Fibroblast of skin of abdomen (primary cell): ENCODE data around the gene SIGLEC9.
"Not testable (repeated sequence)": the region's sequence is repeated elsewhere in the genome, so short reads cannot be mapped to it uniquely, and the experiment has no call there.

ENCODE experiments used
- DNase-seq: peaks from one replicate; pipeline ENCODE4 v3.0.0-alpha.2; 2013

SIGLEC9 gene

GRCh38 chr19:51123802-51124201, 904 bp upstream of the SIGLEC9 start:
- DNase-seq = no peak

- DNase-seq = no peak
Observed at GRCh38 chr19:51124216-51124615, 490 bp upstream of the SIGLEC9 start.

GRCh38 chr19:51125421-51126075, 842 bp downstream of the SIGLEC9 start:
- no peak for DNase-seq

- DNase-seq = no peak
Observed at GRCh38 chr19:51127032-51127431, 2.3 kb downstream of the SIGLEC9 start.

GRCh38 chr19:51127755-51128154, 3.0 kb downstream of the SIGLEC9 start:
- DNase-seq = peak; percentile 76

GRCh38 chr19:51128227-51128626, 3.5 kb downstream of the SIGLEC9 start:
- no peak for DNase-seq

GRCh38 chr19:51129716-51130115, 5.0 kb downstream of the SIGLEC9 start:
- no peak for DNase-seq

- DNase-seq = peak; percentile 42
Observed at GRCh38 chr19:51131780-51132680, 7.3 kb downstream of the SIGLEC9 start.

GRCh38 chr19:51135004-51135403, 10.3 kb downstream of the SIGLEC9 start:
- no peak for DNase-seq

GRCh38 chr19:51135986-51136762, 11.5 kb downstream of the SIGLEC9 start:
- DNase-seq = no peak

- no peak for DNase-seq
Observed at GRCh38 chr19:51136851-51137551, 12.3 kb downstream of the SIGLEC9 start.

GRCh38 chr19:51137792-51138425, 13.2 kb downstream of the SIGLEC9 start:
- DNase-seq = no peak

GRCh38 chr19:51138549-51138979, 13.9 kb downstream of the SIGLEC9 start:
- DNase-seq = no peak

- no peak for DNase-seq
Observed at GRCh38 chr19:51139299-51140014, 14.8 kb downstream of the SIGLEC9 start.

GRCh38 chr19:51140441-51140840, 15.7 kb downstream of the SIGLEC9 start:
- DNase-seq = no peak

GRCh38 chr19:51141181-51141580, 16.5 kb downstream of the SIGLEC9 start:
- DNase-seq = no peak

- no peak for DNase-seq
Observed at GRCh38 chr19:51142119-51142518, 17.4 kb downstream of the SIGLEC9 start, which contains the start of gene SIGLEC7. Gene SIGLEC7 (plus strand): TSS chr19:51142301. CDS start chr19:51142370, 69 bp downstream.

GRCh38 chr19:51142809-51143475, 18.2 kb downstream of the SIGLEC9 start:
- DNase-seq = not testable (repeated sequence)

- DNase-seq = no peak
Observed at GRCh38 chr19:51143486-51143885, 18.8 kb downstream of the SIGLEC9 start.

GRCh38 chr19:51144482-51145045, 19.9 kb downstream of the SIGLEC9 start:
- no peak for DNase-seq
